ENCODE measurements around the gene FFAR1.

FFAR1 gene

DNA sequence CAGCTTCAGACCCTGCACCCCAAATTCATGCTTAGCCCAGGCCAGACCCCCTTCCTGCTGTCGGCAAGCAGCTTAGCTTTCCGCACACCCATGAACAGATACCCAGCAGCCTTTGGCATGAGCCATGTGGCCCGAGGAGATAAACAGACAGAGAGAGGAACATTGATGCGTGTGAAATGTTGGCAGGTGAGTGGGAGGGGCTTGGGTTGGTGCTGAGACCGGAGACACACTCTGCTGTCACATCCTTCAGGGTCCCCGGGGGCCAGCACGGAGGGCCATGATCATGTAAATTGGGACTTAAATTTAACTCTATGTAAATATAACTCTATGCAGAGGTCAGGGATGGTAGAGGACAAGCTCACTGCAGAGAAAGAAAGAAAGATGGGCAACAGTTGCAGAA, 17.2 kb upstream of the FFAR1 start:
- WGBS, 2 experiments (ENCODE audit: insufficient coverage in 2 of 2) = 91% methylated on average over 4 of the region's 7 CpGs; no CpG with 5 or more reads in 1 of the 2 experiments
- H3K36me3 ChIP-seq (ENCODE audit: control insufficient read depth, insufficient read depth, low read length) = no peaks in the 10 kb centered on the region
- H3K9me3 ChIP-seq (ENCODE audit: control insufficient read depth, low read length) = no peaks in the 10 kb centered on the region
- H3K27ac ChIP-seq (ENCODE audit: low read depth, low read length, severe bottlenecking) = no peak overlapping the region
- no peak overlapping the region for H3K4me3 ChIP-seq (ENCODE audit: extremely low read depth, insufficient read depth, low read length, poor library complexity, severe bottlenecking)
- H3K4me1 ChIP-seq (ENCODE audit: control insufficient read depth, insufficient read depth, low read length, poor library complexity, severe bottlenecking) = peaks cover 6% of the 10 kb centered on the region

DNA sequence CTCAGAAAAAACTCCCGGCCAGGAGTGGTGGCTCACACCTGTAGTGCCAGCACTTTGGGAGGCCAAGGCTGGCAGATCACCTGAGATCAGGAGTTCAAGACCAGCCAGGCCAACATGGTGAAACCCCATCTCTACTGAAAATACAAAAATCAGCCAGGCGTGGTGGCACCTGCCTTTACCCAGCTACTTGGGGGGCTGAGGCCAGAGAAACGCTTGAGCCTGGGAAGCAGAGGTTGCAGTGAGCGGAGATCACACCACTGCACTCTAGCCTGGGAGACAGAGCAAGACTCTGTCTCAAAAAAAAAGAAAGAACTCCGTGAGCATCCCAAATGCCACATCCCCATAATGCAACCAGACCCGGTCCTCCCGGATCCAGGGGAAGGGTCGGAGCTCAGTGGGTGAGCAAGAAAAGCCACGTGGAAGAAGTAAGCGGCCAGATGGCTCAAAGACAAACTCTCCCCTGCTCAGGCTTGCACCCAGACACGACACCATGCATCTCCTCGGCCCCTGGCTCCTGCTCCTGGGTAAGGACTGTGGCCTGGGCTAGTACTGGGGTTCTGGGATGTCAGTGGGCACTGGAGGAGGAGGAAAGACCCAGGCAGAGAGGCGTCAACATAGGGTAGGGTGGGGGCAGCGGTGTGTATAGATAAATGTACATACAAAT, 16.0 kb upstream of the FFAR1 start:
- WGBS, 2 experiments (ENCODE audit: insufficient coverage in 2 of 2) = 86 to 90% methylated on average over 8 to 12 of the region's 14 CpGs
- Histone ChIP-seq H3K4me1 (ENCODE audit: control insufficient read depth, insufficient read depth, low read length, poor library complexity, severe bottlenecking) (peaks cover 6% of the 10 kb centered on the region), H3K27ac (ENCODE audit: low read depth, low read length, severe bottlenecking) (no peak overlapping the region), H3K9me3 (ENCODE audit: control insufficient read depth, low read length) (no peaks in the 10 kb centered on the region), H3K4me3 (ENCODE audit: extremely low read depth, insufficient read depth, low read length, poor library complexity, severe bottlenecking) (no peak overlapping the region), H3K36me3 (ENCODE audit: control insufficient read depth, insufficient read depth, low read length) (no peaks in the 10 kb centered on the region)

- peaks cover 6% of the 10 kb centered on the region for H3K4me1 ChIP-seq (ENCODE audit: control insufficient read depth, insufficient read depth, low read length, poor library complexity, severe bottlenecking)
- no peak overlapping the region for H3K4me3 ChIP-seq (ENCODE audit: extremely low read depth, insufficient read depth, low read length, poor library complexity, severe bottlenecking)
- H3K27ac ChIP-seq (ENCODE audit: low read depth, low read length, severe bottlenecking) = no peak overlapping the region
- 86 to 87% methylated on average over 12 of the region's 12 CpGs for WGBS, 2 experiments (ENCODE audit: insufficient coverage in 2 of 2)
- no peaks in the 10 kb centered on the region for H3K36me3 ChIP-seq (ENCODE audit: control insufficient read depth, insufficient read depth, low read length)
- no peaks in the 10 kb centered on the region for H3K9me3 ChIP-seq (ENCODE audit: control insufficient read depth, low read length)
Observed at GRCh38 chr19:35332817-35333216, 14.9 kb upstream of the FFAR1 start.

GRCh38 chr19:35334144-35334753, 13.5 kb upstream of the FFAR1 start:
- Histone ChIP-seq H3K27ac (ENCODE audit: low read depth, low read length, severe bottlenecking) (no peak overlapping the region), H3K4me3 (ENCODE audit: extremely low read depth, insufficient read depth, low read length, poor library complexity, severe bottlenecking) (no peak overlapping the region), H3K4me1 (ENCODE audit: control insufficient read depth, insufficient read depth, low read length, poor library complexity, severe bottlenecking) (no peaks in the 10 kb centered on the region), H3K36me3 (ENCODE audit: control insufficient read depth, insufficient read depth, low read length) (no peaks in the 10 kb centered on the region), H3K9me3 (ENCODE audit: control insufficient read depth, low read length) (no peaks in the 10 kb centered on the region)
- WGBS, 2 experiments (ENCODE audit: insufficient coverage in 2 of 2) = 92 to 96% methylated on average over 9 of the region's 10 CpGs

DNA sequence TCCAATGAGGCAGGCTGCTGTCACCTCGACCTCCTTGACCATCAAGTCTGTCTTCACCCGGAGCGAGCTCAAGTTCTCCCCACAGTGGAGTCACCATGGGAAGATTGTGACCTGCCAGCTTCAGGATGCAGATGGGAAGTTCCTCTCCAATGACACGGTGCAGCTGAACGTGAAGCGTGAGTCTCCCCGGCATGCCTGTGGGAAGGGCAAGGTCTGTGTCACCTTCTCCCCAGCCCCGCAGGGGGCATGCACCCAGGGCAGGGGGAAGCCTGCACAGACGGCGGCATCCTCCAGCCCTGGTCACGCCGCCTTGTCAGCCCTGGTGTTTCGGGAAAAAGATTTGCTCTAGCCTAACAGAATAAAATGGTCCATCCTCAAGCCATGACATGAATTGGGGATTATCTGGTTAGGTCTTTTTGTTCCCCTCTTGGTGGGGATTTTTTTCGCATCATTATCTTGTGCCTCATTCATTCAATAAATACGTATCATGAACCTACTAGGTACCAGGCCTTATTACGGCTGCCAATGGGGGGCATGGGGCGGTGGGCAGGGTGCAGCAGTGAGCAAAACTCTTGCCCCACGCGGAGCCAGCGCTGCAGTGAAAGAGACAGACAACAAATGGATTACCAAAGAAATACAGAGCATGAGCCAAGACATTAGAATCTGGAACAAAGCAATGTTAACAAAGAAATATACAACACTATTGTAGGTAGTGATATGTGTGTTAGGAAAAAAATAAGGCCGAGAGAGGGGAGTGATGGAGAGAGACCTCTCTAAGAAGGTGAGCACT, 11.3 kb upstream of the FFAR1 start:
- WGBS, 2 experiments (ENCODE audit: insufficient coverage in 2 of 2) = 92 to 93% methylated on average over 19 of the region's 21 CpGs
- H3K27ac ChIP-seq (ENCODE audit: low read depth, low read length, severe bottlenecking) = no peak overlapping the region
- H3K9me3 ChIP-seq (ENCODE audit: control insufficient read depth, low read length) = no peaks in the 10 kb centered on the region
- H3K4me1 ChIP-seq (ENCODE audit: control insufficient read depth, insufficient read depth, low read length, poor library complexity, severe bottlenecking) = no peaks in the 10 kb centered on the region
- no peaks in the 10 kb centered on the region for H3K36me3 ChIP-seq (ENCODE audit: control insufficient read depth, insufficient read depth, low read length)
- H3K4me3 ChIP-seq (ENCODE audit: extremely low read depth, insufficient read depth, low read length, poor library complexity, severe bottlenecking) = no peak overlapping the region

GRCh38 chr19:35337097-35337983, 10.4 kb upstream of the FFAR1 start:
- Histone ChIP-seq H3K27ac (ENCODE audit: low read depth, low read length, severe bottlenecking) (no peak overlapping the region), H3K9me3 (ENCODE audit: control insufficient read depth, low read length) (no peaks in the 10 kb centered on the region), H3K36me3 (ENCODE audit: control insufficient read depth, insufficient read depth, low read length) (no peaks in the 10 kb centered on the region), H3K4me1 (ENCODE audit: control insufficient read depth, insufficient read depth, low read length, poor library complexity, severe bottlenecking) (no peaks in the 10 kb centered on the region), H3K4me3 (ENCODE audit: extremely low read depth, insufficient read depth, low read length, poor library complexity, severe bottlenecking) (no peak overlapping the region)
- 90 to 95% methylated on average over 20 to 25 of the region's 25 CpGs for WGBS, 2 experiments (ENCODE audit: insufficient coverage in 2 of 2)

GRCh38 chr19:35337984-35338296, 9.8 kb upstream of the FFAR1 start:
- H3K4me1 ChIP-seq (ENCODE audit: control insufficient read depth, insufficient read depth, low read length, poor library complexity, severe bottlenecking) = no peaks in the 10 kb centered on the region

DNA sequence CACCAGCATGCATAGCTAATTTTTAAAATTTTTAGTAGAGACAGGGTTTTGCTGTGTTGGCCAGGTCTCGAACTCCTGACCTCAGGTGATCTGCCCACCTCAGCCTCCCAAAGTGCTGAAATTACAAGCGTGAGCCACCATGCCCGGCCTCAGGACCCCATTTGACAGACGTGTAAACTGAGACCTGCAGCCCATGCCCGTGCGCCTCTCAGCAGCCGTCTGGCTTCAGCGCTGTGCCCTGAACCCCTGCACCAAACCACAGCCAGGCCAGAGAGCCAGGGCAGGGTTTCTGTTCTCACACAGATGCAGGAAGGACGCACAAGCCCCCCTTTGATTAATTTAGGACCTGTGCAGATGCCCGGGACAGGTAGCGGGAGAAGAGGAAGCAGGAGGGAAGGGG, 7.3 kb upstream of the FFAR1 start:
- Histone ChIP-seq H3K9me3 (ENCODE audit: control insufficient read depth, low read length) (no peaks in the 10 kb centered on the region), H3K4me3 (ENCODE audit: extremely low read depth, insufficient read depth, low read length, poor library complexity, severe bottlenecking) (no peak overlapping the region), H3K36me3 (ENCODE audit: control insufficient read depth, insufficient read depth, low read length) (no peaks in the 10 kb centered on the region), H3K4me1 (ENCODE audit: control insufficient read depth, insufficient read depth, low read length, poor library complexity, severe bottlenecking) (no peaks in the 10 kb centered on the region), H3K27ac (ENCODE audit: low read depth, low read length, severe bottlenecking) (no peak overlapping the region)
- WGBS, 2 experiments (ENCODE audit: insufficient coverage in 2 of 2) = 89 to 91% methylated on average over 8 to 9 of the region's 11 CpGs

More at GRCh38 chr19:35337984-35338296, 9.8 kb upstream of the FFAR1 start:
- Histone ChIP-seq H3K27ac (ENCODE audit: low read depth, low read length, severe bottlenecking) (no peak overlapping the region), H3K9me3 (ENCODE audit: control insufficient read depth, low read length) (no peaks in the 10 kb centered on the region), H3K36me3 (ENCODE audit: control insufficient read depth, insufficient read depth, low read length) (no peaks in the 10 kb centered on the region), H3K4me3 (ENCODE audit: extremely low read depth, insufficient read depth, low read length, poor library complexity, severe bottlenecking) (no peak overlapping the region)
- whole genome bisulfite sequencing, 2 experiments (ENCODE audit: insufficient coverage in 2 of 2) = 83 to 90% methylated on average over 11 to 13 of the region's 13 CpGs

- Histone ChIP-seq H3K4me1 (ENCODE audit: control insufficient read depth, insufficient read depth, low read length, poor library complexity, severe bottlenecking) (no peaks in the 10 kb centered on the region), H3K9me3 (ENCODE audit: control insufficient read depth, low read length) (no peaks in the 10 kb centered on the region), H3K36me3 (ENCODE audit: control insufficient read depth, insufficient read depth, low read length) (no peaks in the 10 kb centered on the region), H3K27ac (ENCODE audit: low read depth, low read length, severe bottlenecking) (no peak overlapping the region), H3K4me3 (ENCODE audit: extremely low read depth, insufficient read depth, low read length, poor library complexity, severe bottlenecking) (no peak overlapping the region)
- 88 to 90% methylated on average over 14 to 15 of the region's 16 CpGs for WGBS, 2 experiments (ENCODE audit: insufficient coverage in 2 of 2)
Observed at GRCh38 chr19:35341006-35341405, 6.7 kb upstream of the FFAR1 start.

DNA sequence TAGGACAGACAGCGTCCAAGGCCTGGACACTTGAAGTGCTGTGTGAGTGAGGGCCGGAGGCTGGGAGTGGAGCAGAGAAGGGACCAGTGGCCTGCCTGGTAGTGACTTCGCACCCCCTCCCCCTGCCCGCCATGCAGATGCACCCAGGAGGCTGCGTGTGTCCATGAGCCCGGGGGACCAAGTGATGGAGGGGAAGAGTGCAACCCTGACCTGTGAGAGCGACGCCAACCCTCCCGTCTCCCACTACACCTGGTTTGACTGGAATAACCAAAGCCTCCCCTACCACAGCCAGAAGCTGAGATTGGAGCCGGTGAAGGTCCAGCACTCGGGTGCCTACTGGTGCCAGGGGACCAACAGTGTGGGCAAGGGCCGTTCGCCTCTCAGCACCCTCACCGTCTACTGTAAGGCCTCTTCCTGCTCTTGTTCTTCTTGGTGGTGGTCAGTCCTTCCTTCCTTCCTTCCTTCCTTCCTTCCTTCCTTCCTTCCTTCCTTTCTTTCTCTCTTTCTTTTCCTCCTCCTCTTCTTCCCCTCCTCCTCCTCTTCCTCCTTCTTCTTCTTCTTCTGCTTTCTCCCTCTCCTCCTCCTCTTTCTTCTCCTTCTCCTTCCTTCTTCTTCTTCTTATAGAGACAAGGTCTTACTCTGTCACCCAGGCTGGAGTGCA, 6.0 kb upstream of the FFAR1 start:
- 89 to 93% methylated on average over 9 to 11 of the region's 14 CpGs for WGBS, 2 experiments (ENCODE audit: insufficient coverage in 2 of 2)

More for the DNA sequence above, 6.0 kb upstream of the FFAR1 start:
- Histone ChIP-seq H3K4me1 (ENCODE audit: control insufficient read depth, insufficient read depth, low read length, poor library complexity, severe bottlenecking) (peaks cover under 1% of the 10 kb centered on the region), H3K27ac (ENCODE audit: low read depth, low read length, severe bottlenecking) (no peak overlapping the region), H3K36me3 (ENCODE audit: control insufficient read depth, insufficient read depth, low read length) (no peaks in the 10 kb centered on the region), H3K9me3 (ENCODE audit: control insufficient read depth, low read length) (no peaks in the 10 kb centered on the region), H3K4me3 (ENCODE audit: extremely low read depth, insufficient read depth, low read length, poor library complexity, severe bottlenecking) (no peak overlapping the region)
